KMS-11 (cell line): ENCODE results near the gene TBC1D1.

Source experiments
- H2AFZ ChIP-seq: fragments of 200-600 bp; sonication (generic); 2 replicates; pipeline ENCODE4 v1.6.1; 2016; ENCODE audit warnings: antibody characterized with exemption, mixed run types, low read depth
- H3K27ac ChIP-seq: fragments of 200-600 bp; sonication (generic); 2 replicates; pipeline ENCODE4 v1.6.1; 2016; ENCODE audit warnings: mild to moderate bottlenecking, mixed run types
- H3K27me3 ChIP-seq: fragments of 200-600 bp; sonication (generic); 2 replicates; pipeline ENCODE4 v1.6.1; 2017; ENCODE audit warnings: mild to moderate bottlenecking, low read depth, mixed run types, moderate library complexity; ENCODE audit not compliant: insufficient read depth
- H3K36me3 ChIP-seq: fragments of 200-600 bp; sonication (generic); 2 replicates; pipeline ENCODE4 v1.6.1; 2017; ENCODE audit warnings: mild to moderate bottlenecking, mixed run types; ENCODE audit not compliant: insufficient read depth
- H3K4me1 ChIP-seq: fragments of 200-600 bp; sonication (generic); 2 replicates; pipeline ENCODE4 v1.6.1; 2016; ENCODE audit warnings: mild to moderate bottlenecking, low read depth, mixed run types; ENCODE audit not compliant: poor library complexity, severe bottlenecking
- H3K4me2 ChIP-seq: fragments of 200-600 bp; sonication (generic); 2 replicates; pipeline ENCODE4 v1.7.0; 2016; ENCODE audit warnings: mild to moderate bottlenecking, mixed run types
- H3K4me3 ChIP-seq: fragments of 200-600 bp; sonication (generic); IDR thresholded peaks from 2 replicates; pipeline ENCODE4 v1.6.1; 2017; ENCODE audit warnings: low read depth, low read length, mixed read lengths; ENCODE audit not compliant: insufficient read depth
- H3K79me2 ChIP-seq: fragments of 200-600 bp; sonication (generic); 2 replicates; pipeline ENCODE4 v1.6.1; 2016; ENCODE audit warnings: low read depth, mixed run types; ENCODE audit not compliant: insufficient read depth
- H3K9ac ChIP-seq: fragments of 200-600 bp; sonication (generic); 2 replicates; pipeline ENCODE4 v1.6.1; 2016; ENCODE audit warnings: mild to moderate bottlenecking, mixed run types
- H4K20me1 ChIP-seq: fragments of 200-600 bp; sonication (generic); 2 replicates; pipeline ENCODE4 v1.6.1; 2016; ENCODE audit warnings: mild to moderate bottlenecking, mixed run types; ENCODE audit not compliant: insufficient read depth
- CTCF ChIP-seq: fragments of 200-600 bp; sonication (generic); conservative IDR thresholded peaks from 2 replicates; pipeline ENCODE4 v1.6.1; 2017; ENCODE audit warnings: low read depth, mild to moderate bottlenecking, antibody characterized with exemption, low read length, moderate library complexity, mixed read lengths

Gene TBC1D1

GRCh38 chr4:38109896-38110295 is 219.0 kb downstream of the TBC1D1 start:
- Histone ChIP-seq H3K79me2 (no peaks in the 10 kb centered on the region), H4K20me1 (no peaks in the 10 kb centered on the region), H3K9ac (no peak overlapping the region), H3K27me3 (no peaks in the 10 kb centered on the region), H3K4me1 (peaks cover 87% of the 10 kb centered on the region), H3K36me3 (no peaks in the 10 kb centered on the region), H2AFZ (no peak overlapping the region), H3K4me3 (no peak overlapping the region), H3K4me2 (no peak overlapping the region), H3K27ac (no peak overlapping the region)
- TF ChIP-seq CTCF: no peak

DNA sequence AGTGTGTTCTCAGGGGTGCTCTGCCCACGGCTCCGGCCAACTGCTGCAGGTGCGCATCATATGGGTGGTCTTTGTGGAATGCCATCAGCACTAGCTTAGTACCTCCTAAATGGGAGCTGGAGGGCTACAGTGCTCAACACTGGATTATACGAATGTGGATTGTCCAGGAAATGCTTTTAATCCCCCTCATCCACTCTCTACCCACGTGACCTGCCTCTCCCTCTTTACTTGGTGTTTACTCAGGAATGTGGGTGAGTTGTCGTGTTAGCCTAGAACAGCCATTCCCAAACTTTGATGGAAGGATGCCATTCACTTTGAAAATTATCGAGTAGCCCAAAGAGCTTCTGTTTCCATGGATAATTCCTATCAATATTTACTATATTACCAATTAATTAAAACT is 220.1 kb downstream of the TBC1D1 start:
- H3K27ac ChIP-seq: peak overlapping the region; percentile 75; the same call in 1 of the 2 replicates
- TF ChIP-seq CTCF: no peak

DNA sequence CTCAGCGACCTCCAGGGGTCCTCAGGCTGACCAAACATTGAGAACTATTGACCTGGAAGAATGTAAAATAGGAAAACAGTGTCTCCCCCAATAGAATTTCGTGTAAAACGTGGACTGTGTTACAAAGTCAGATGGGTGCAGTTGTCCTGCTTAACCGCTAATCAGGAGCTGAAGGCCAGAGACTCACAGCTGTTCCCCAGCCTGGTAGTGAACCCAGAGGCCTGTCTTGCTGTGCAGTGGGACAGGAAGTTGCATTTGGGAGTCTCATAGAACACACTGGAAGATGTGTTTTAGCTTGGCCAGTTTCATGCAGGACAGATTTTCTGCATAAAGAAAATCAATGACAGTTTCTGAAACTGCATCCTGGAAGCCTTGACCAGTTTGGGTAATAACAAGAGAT is 220.8 kb downstream of the TBC1D1 start:
- H3K36me3 ChIP-seq: no peaks in the 10 kb centered on the region
- H4K20me1 ChIP-seq: no peaks in the 10 kb centered on the region
- H2AFZ ChIP-seq: no peak overlapping the region
- no peaks in the 10 kb centered on the region for H3K27me3 ChIP-seq
- peak overlapping the region; percentile 29; the same call in 1 of the 2 replicates for H3K9ac ChIP-seq
- H3K4me1 ChIP-seq: peaks cover 79% of the 10 kb centered on the region
- no peaks in the 10 kb centered on the region for H3K79me2 ChIP-seq
- no peak for TF ChIP-seq CTCF
- H3K4me2 ChIP-seq: peak overlapping the region; percentile 44
- H3K4me3 ChIP-seq: no peak overlapping the region
- H3K27ac ChIP-seq: peak overlapping the region; percentile 75

More for the DNA sequence above, 220.1 kb downstream of the TBC1D1 start:
- Histone ChIP-seq H3K4me3 (no peak overlapping the region), H3K4me2 (peak overlapping the region; percentile 44), H3K4me1 (peaks cover 86% of the 10 kb centered on the region), H2AFZ (no peak overlapping the region), H4K20me1 (no peaks in the 10 kb centered on the region), H3K9ac (no peak overlapping the region), H3K79me2 (no peaks in the 10 kb centered on the region), H3K27me3 (no peaks in the 10 kb centered on the region), H3K36me3 (no peaks in the 10 kb centered on the region)

- H3K4me3 ChIP-seq: no peak overlapping the region
- peaks cover 65% of the 10 kb centered on the region for H3K4me1 ChIP-seq
- no peaks in the 10 kb centered on the region for H3K79me2 ChIP-seq
- no peak overlapping the region for H2AFZ ChIP-seq
- no peak overlapping the region for H3K27ac ChIP-seq
- H3K9ac ChIP-seq: no peak overlapping the region
- no peaks in the 10 kb centered on the region for H4K20me1 ChIP-seq
- no peaks in the 10 kb centered on the region for H3K27me3 ChIP-seq
- H3K4me2 ChIP-seq: no peak overlapping the region
- no peak for TF ChIP-seq CTCF
- H3K36me3 ChIP-seq: no peaks in the 10 kb centered on the region
Measured at GRCh38 chr4:38113132-38113531, 222.2 kb downstream of the TBC1D1 start.
